H1 (cell line): ENCODE results near the gene ANKRD13C.

Experiments
- CBX5 ChIP-seq: fragments of 300-800, 300-1000 bp; sonication (generic); IDR thresholded peaks from 2 replicates; pipeline ENCODE4 v1.7.1; 2016; ENCODE audit warnings: antibody characterized with exemption, low read length, low read depth
- JUND ChIP-seq: IDR thresholded peaks from 2 replicates; pipeline ENCODE4 v1.6.1; 2011; ENCODE audit warnings: mild to moderate bottlenecking, improper control_type of control experiment, low read length
- SRF ChIP-seq: IDR thresholded peaks from 2 replicates; pipeline ENCODE4 v1.6.1; 2011; ENCODE audit warnings: mild to moderate bottlenecking, low read depth, low read length, moderate library complexity

- TF ChIP-seq JUND = no peak
- TF ChIP-seq SRF = no peak
- no peak for TF ChIP-seq CBX5
Observed at GRCh38 chr1:70324683-70325082, 29.8 kb downstream of the ANKRD13C start.
